Caki2 (cell line): Measurements from ENCODE around the gene NUP35. TPM values are rescaled to one million over a fixed set of nuclear protein-coding genes. Genes with fewer than 3 reads are reported as not detected.

Experiments
- DNase-seq: peaks from one replicate; pipeline ENCODE4 v3.0.0-alpha.2; 2015; ENCODE audit warnings: low read depth
- in situ Hi-C: cut with HindIII; loops from 2 replicates; pipeline ENCODE4 v1.10.0; 2016; ENCODE audit warnings: low sequenced_read_pairs, low pct_unique_long_range_greater_than_20kb, mixed read lengths
- total RNA-seq: library from RNA; depleted of rRNA; stranded (reverse); fragments of >200 nt; shearing (Covaris generic); gene quantifications from 2 replicates; pipeline ENCODE4 v1.2.3, GENCODE V29; 2014; ENCODE audit warnings: low replicate concordance; rRNA removed

The NUP35 gene
- total RNA-seq, 1 experiment from 2014 or later = 29.0 TPM

DNA sequence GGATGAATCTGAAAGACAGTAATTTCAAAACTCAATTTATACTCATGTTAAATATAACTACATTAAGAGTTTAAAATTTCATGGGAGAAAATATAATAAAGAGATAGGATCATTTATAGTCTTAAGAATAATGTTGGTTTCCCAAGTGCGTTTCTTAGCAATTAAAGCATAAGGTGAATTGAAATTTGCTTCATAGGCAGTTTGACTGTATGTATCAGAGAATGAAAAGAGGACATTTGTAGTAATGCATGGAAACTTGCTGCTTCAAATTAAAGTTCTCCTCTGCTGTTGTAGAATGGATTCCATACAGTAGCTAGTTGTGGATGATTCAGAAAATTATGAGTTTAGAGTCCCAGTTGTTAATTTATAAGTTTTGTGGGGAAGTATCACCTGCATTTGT lies 68.1 kb downstream of the NUP35 start:
- DNase-seq = no peak
- in situ Hi-C loops = no loop called here

DNA sequence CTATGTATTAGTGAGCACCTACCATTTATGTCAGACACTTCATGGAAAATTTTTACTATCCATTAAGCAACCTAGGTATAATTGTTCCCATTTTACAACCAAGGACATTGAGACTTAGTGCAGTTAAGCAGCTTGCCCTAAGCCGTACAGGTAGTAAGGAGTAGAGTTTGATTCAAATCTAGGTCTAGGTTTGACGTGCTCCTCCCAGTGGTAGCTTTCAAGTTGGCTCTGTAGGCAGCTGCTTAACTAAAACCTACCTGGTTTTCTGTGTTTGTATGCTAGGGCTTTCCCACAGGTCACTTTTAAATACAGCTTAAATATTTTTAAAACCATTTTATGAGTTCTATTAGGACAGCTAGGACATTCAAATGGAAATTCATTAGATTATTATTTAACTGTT lies 69.7 kb downstream of the NUP35 start:
- in situ Hi-C loops = no loop called here
- no peak for DNase-seq

DNA sequence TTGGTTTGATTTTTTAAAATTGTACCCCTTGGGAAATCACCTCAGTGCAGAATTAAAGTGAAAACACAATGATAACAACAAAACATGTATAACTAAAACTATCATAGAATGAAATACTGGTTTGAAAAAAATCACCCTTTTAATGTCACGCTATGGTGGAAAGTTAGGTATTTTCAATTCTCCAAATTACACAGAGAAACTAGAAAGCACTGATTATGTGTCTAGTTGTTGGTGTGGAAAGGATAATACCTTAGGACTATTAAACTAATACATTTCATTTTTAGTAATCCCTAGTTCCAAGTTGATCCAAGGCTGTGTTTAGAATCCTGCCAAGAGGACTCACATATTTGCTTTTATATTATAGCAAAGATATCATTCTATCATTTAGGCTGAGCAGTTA lies 71.2 kb downstream of the NUP35 start:
- in situ Hi-C loops = no loop called here
- DNase-seq = no peak

DNA sequence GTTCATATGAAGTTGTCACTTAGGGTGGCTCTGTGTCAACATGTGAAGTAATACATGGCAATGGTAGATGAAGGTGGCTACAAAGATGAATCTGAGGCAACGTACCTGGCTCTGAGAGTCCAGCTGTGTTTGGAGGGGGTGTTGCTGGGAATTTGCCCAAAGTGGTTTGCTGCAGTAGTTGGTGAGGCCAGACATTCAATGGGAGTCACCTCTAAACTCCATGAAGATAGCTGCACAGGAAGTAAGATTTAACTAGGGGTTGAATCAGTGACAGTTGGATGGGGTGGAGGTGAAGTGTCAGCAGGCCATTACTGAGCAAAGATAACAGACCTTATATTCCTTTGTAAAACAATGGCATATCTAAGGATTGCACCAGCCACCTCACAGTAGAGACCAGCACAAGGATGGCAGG lies 71.8 kb downstream of the NUP35 start:
- in situ Hi-C loops = no loop called here

DNA sequence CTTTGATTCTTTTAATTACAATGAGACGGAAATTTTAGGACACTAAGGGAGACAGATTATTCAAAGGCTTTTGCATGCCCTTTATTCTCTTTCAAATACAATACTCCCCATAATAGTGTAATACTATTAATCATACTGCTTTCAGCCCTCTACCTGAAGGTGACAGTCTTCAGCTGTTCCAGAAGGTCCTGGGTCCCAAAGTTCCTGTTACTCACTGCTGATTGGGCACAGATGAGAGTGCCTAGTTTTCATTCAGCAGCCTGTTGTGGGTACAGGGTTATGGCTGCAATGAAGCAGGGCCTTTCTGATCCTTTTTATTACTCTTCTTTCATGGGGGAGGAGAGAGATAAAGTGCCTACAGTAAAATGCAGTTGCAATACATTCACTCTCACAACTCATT lies 80.2 kb downstream of the NUP35 start:
- DNase-seq = no peak
- in situ Hi-C loops = no loop called here

More for the DNA sequence above, 71.8 kb downstream of the NUP35 start:
- DNase-seq = no peak

DNA sequence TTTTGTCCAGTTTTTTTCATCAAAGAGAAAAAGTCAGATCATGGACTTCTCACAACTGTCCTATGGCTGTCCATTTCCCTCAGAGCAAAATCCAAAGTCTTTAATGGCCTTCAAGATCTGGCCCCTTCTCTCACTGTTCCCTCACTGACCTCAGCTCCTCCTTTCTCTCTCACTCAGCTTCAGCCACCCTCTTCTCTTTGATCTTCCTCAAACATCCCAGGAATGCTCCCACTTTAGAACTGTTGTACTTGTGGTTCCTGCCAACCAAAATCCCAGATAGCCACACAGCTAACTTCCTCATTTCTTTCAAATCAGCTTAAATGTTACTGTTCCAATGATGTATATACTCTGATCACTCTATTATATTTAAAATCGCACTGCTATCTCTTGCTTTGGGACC lies 82.9 kb downstream of the NUP35 start:
- in situ Hi-C loops = no loop called here
- peak; percentile 11 for DNase-seq

DNA sequence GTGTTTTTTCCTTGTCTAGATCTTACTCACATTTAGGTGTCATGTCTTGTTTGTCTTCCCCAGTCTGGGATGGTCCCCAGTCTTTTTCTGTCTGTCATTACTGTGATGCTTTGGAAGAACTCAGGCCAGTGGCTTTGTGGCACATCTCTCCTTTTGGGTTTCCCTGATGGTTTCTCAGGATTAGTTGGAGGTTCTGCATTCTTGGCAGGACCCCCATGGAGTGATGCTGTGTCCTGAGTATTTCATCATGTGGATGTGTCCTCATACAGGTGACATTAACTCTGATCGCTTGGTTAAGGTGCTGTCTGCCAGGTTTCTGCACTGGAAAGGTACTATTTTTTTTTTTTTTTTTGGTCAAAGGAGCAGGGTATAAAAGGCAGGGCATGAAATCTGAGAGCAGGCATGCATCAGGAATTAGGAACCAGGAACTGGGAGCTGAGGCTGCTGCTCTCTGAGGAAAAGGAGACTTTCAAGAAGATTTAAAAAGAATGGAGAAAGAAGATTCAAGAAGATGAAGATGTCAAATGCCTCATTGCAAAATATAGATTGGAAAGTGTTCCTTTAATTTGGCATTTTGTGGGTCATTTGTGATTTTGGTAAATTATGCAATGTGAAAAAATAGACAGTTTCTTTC lies 85.3 kb downstream of the NUP35 start:
- DNase-seq = no peak
- in situ Hi-C loops = no loop called here

Other genes with a start within 250 kb of the NUP35 start
- 72.8 and 88.9 TPM in 2 replicates for gene NCKAP1, start 86.0 kb upstream of the NUP35 start, total RNA-seq
- 2.6 and 10.3 TPM in 2 replicates for gene DUSP19, start 45.7 kb upstream of the NUP35 start, total RNA-seq